GM12892 (cell line): ENCODE measurements around the gene RAB37.

Experiments
- POLR2A ChIP-seq: IDR thresholded peaks from 2 replicates; pipeline ENCODE4 v1.6.1; 2011; ENCODE audit warnings: low read depth, low read length, control low read depth
- POLR2AphosphoS5 ChIP-seq: IDR thresholded peaks from 2 replicates; pipeline ENCODE4 v1.6.1; 2011; ENCODE audit warnings: low read depth, low read length, control low read depth

GRCh38 chr17:74768763-74769114, 31.7 kb downstream of the RAB37 start:
- TF ChIP-seq POLR2A (no peak), POLR2AphosphoS5 (no peak)
